Epithelial cell of esophagus (primary cell): ENCODE results near the gene IGSF23.

Experiments
- DNase-seq: peaks from one replicate; pipeline ENCODE4 v3.0.0; 2010; ENCODE audit warnings: low read depth
- H3K4me3 ChIP-seq: 2 replicates; pipeline ENCODE4 v1.5.1; 2011; ENCODE audit warnings: mild to moderate bottlenecking, low read length, control low read depth
- TF ChIP-seq, protein P1 (sequence below): IDR thresholded peaks from 2 replicates; pipeline ENCODE4 v1.5.1; 2011; ENCODE audit warnings: low read depth, mild to moderate bottlenecking, low read length, control low read depth, inconsistent platforms; ENCODE audit not compliant: insufficient read depth; ENCODE audit errors: missing control alignments

The IGSF23 gene

GRCh38 chr19:44577566-44577874 is 35.8 kb upstream of the IGSF23 start:
- H3K4me3 ChIP-seq: no peak overlapping the region
- TF ChIP-seq, protein P1, sequence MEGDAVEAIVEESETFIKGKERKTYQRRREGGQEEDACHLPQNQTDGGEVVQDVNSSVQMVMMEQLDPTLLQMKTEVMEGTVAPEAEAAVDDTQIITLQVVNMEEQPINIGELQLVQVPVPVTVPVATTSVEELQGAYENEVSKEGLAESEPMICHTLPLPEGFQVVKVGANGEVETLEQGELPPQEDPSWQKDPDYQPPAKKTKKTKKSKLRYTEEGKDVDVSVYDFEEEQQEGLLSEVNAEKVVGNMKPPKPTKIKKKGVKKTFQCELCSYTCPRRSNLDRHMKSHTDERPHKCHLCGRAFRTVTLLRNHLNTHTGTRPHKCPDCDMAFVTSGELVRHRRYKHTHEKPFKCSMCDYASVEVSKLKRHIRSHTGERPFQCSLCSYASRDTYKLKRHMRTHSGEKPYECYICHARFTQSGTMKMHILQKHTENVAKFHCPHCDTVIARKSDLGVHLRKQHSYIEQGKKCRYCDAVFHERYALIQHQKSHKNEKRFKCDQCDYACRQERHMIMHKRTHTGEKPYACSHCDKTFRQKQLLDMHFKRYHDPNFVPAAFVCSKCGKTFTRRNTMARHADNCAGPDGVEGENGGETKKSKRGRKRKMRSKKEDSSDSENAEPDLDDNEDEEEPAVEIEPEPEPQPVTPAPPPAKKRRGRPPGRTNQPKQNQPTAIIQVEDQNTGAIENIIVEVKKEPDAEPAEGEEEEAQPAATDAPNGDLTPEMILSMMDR: no peak
- DNase-seq: no peak

DNA sequence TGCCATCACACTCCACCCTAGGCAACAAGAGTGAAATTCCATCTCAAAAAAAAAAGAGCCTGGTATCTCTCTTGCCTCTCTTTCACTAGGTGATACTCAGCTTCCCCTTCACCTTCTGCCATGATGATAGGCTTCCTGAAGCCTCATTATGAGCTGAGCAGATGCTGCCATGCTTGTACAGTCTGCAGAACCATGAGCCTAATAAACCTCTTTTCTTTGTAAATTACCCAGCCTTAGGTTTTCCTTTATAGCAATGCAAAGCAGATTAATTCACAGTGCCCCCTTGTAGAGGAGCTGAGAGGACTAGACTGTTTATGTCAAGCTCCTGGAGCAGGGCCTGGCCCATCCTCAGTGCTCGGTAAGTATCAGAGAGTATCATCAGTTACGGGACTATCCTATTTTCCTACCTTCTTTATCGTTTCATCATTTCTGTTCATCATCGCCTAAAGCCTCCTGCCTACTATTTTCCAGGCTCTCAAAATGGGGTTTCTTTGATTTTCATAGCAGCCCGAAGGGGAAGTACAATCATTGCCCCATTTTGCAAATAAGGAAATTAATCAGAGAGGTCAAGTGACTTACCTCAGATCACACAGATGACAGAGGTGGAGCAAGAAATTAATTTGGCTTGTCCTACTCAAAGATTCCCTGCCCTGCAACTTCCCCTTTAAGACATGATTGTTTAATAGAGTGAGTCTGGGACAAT is 33.5 kb upstream of the IGSF23 start:
- no peak overlapping the region for H3K4me3 ChIP-seq
- TF ChIP-seq, protein P1: no peak
- DNase-seq: no peak

DNA sequence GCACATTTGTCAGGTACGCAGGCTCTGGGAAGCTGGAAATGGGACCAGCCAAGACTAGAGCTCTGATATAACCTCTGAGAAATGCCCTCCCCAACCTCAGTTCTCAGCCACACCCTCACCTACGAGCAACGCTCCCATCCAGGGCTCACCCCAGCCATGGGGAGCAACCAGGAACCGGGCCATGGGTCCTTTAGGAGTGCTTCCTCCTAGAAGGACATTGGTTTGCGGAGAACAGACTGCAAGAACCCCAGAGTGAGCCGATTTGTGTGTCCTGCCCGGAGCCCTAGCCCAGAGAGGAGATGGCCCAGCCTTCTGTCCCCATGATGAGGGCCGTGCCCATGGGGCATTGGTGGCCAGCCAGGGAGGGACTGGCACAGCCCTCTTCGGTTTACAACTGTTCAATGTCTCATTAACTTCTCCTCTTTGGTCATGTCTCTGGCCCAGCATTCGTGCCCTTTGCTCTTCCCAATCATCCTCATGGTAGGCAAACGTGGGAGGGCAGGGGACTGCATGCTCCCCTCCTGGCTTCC is 32.9 kb upstream of the IGSF23 start:
- TF ChIP-seq, protein P1: no peak
- no peak overlapping the region for H3K4me3 ChIP-seq

GRCh38 chr19:44581288-44581687 is 32.1 kb upstream of the IGSF23 start:
- H3K4me3 ChIP-seq: no peak overlapping the region
- no peak for DNase-seq

More for the DNA sequence above, 32.9 kb upstream of the IGSF23 start:
- no peak for DNase-seq

DNA sequence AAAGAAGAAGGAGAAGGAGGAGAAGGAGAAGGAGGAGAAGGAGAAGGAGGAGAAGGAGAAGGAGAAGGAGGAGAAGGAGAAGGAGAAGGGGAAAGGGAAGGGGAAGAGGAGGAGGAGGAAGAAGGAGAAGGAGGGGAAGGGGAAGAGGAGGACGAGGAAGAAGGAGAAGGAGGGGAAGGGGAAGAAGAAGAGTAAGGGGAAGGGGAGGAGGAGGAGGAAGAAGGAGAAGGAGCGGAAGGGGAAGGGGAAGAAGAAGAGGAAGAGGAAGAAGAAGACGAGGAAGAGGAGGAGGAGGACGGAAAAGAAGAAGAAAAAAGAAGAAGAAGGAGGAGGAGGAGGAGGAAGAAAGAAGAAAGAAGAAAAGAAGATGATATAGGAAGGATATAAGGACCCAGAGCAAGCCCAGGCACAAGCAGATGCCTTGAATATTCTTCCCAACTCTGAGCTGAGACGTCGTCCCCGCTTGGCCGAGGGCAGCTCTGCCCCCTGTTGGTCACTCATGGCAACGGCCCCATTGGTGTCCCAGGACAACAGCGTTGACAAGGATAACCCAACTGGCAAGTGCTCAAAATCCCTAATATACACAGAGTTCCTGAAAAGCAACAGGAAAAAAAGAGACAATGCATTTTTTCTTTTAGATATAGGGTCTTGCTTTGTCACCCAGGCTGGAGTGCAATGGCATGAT is 30.6 kb upstream of the IGSF23 start:
- DNase-seq: peak; percentile 49

More at GRCh38 chr19:44581288-44581687, 32.1 kb upstream of the IGSF23 start:
- TF ChIP-seq, protein P1: no peak

DNA sequence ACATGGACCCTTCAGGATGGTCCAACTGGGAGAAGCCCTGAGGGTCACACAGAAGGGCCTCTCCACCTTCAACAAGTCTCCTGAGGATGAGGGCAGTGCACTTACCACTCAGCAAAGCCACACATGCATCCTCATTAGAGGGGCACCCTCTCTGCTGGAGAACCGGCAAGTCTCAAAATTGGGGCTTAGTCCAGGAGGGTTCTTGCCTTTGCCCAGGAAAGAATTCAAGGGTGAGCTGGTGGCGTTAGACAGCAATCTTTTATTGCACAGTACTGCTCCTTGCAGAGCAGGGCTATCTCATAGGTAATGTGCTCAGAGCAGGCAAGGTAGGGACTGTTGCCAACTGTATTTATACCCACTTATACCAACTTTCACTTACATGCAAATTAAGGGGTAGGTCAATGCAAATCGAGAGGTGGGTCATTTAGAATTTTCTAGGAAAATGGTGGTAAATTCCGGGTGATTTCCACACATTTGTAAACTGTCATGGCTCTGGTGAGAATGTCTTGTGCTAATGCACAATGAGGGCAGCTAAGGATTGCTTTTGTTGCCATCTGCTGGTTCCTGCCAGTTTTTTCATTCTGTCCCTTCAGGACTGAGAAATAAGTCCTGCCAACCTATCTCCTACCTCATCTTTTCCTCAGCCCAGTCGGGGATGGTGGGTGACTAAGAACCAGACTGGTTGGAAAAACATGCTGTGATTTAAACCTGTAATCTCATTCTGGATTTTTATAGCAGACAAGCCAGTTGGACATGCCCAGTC is 27.8 kb upstream of the IGSF23 start:
- TF ChIP-seq, protein P1: peak; percentile 46
- no peak overlapping the region for H3K4me3 ChIP-seq
- DNase-seq: peak; percentile 59

More for the DNA sequence above, 30.6 kb upstream of the IGSF23 start:
- TF ChIP-seq, protein P1: peak; percentile 69
- H3K4me3 ChIP-seq: no peak overlapping the region
